SIG-M5 treated with dmso at 0.1 percent for 504 hours (cell line): ENCODE results near the gene COQ8A.
"Not testable (repeated sequence)": the region's sequence is repeated elsewhere in the genome, so short reads cannot be mapped to it uniquely, and the experiment has no call there.

Experiments used
- DNase-seq: peaks from one replicate; lab custom pipeline; 2025; ENCODE audit not compliant: unreplicated experiment; lab: John Stamatoyannopoulos, UW

The COQ8A gene

GRCh38 chr1:226951286-226952117 lies 11.4 kb downstream of the COQ8A start:
- no peak for DNase-seq

DNA sequence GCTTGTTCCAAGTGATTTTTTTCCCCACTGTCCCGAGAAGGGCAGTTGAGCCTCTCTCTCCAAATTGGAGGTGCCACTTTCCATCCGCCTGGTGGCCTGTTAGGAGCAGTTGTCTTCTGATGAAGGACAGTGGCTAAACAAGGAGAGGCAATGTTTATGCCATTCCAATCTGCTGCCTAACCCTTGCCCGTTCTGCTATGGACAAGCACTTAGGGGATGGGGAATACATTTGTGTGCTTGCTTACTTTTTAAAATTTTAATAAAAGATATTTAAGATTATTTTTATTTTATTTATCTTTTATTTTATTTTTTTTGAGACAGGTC lies 12.0 kb downstream of the COQ8A start:
- no peak for DNase-seq

DNA sequence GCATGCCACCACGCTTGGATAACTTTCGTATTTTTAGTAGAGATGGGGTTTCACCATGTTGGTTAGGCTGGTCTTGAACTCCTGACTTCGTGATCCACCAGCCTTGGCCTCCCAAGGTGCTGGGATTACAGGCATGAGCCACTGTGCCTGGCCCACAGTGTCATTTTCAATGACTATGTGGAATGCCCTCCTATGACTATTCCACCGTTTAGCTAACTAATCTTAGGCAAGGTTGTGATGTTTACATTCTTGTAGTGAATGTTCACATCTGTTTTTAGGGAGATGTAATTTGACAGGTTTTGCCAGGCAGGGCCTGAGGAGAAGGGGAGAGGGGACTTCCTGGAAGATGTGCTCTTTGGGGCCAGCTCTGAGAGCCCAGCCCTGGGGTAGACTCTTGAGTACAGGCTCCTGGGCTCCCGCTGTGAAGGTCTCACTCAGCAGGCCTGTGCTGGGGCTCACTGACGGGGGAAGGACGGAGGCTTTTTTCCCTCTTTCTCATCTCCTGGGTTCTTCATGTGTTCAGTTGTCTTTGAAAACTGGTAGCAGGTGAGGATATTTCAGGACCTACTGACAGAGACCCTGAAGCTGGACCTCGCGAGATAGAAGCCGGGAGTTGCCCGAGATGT lies 13.2 kb downstream of the COQ8A start:
- no peak for DNase-seq

DNA sequence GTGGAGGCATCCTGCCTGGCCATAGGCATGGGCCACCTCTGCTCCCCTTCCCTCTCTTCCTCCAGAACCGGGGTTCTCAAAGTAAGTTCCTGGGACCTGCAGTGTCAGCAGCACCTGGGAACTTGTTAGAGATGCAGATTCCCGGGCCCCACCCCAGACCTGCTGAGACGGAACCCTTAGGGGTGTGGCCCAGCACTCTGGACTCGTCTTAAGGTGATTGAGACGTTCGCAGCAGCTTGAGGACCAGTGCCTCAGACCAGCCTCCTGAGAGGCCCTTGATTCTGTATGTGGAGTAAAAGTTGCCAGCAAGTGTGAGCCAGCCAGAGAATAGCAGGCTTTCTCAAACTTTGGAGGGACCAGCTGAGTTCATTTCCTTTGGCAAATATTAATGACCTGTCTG lies 14.2 kb downstream of the COQ8A start:
- no peak for DNase-seq

DNA sequence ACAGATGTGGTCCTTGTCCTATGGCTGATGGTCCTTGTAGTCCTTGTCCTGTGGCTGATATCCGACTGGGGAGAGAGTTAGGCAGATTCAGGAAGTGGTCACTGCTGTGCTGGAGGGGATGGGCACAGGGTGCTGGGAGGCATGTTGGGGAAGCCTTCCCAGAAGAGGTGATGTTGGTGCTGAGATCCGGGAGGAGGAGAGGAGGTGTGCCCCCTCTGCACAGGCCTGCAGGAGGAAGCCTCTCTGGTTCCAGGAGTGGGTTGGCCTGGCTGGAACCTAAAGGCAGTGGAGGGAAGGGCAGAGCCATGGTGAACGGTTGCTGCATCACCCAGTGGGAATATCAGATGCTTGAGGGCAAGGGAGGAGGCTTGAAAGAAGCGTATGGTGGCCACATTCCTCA lies 14.7 kb downstream of the COQ8A start:
- no peak for DNase-seq

DNA sequence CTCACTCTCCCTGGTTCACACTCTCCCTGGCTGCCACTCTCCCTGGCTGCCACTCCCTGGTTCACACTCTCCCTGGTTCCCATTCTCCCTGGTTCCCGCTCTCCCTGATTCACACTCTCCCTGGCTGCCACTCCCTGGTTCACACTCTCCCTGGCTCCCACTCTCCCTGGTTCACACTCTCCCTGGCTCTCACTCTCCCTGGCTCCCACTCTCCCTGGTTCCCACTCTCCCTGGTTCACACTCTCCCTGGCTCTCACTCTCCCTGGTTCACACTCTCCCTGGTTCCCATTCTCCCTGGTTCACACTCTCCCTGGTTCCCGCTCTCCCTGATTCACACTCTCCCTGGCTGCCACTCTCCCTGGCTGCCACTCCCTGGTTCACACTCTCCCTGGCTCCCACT lies 15.8 kb downstream of the COQ8A start:
- not testable (repeated sequence) for DNase-seq

GRCh38 chr1:226956942-226957713 lies 17.0 kb downstream of the COQ8A start:
- DNase-seq, result no peak

- DNase-seq, result no peak
These were observed 17.6 kb downstream of the COQ8A start for GRCh38 chr1:226957714-226958113.

DNA sequence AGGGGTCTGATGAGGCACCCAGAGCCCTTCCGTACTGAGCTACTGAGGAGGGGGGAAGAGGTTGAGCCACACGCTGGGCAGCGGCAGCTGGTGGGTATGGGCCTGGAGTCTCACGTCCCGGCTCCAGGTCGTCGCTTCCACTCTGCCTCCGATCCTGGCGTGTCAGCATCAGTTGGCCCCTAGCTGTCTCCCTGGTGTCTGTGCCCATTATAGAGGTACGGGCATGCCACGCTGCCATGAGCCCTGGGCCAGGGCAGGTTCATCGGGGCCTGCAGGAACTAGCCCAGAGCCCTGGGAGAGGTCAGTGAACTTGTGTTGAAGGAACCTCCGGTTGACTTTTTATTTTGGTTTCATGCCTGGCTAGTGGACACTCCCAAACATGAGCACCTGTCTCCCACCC lies 18.2 kb downstream of the COQ8A start:
- DNase-seq, result no peak

DNA sequence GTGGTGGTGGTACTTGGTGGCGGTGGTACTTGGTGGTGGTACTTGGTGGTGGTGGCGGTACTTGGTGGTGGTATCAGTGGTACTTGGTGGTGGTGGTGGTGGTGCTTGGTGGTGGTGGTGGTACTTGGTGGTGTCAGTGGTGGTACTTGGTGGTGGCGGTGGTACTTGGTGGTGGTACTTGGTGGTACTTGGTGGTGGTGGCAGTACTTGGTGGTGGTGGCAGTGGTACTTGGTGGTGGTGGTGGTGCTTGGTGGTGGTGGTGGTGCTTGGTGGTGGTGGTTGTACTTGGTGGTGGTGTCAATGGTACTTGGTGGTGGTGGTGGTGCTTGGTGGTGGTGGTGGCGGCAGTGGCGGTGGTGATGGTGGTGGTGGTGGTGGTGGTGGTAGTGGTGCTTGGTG lies 20.2 kb downstream of the COQ8A start:
- no peak for DNase-seq

- DNase-seq, result no peak
These were observed 21.1 kb downstream of the COQ8A start for GRCh38 chr1:226960944-226961765.

GRCh38 chr1:226962421-226963391 lies 22.6 kb downstream of the COQ8A start:
- DNase-seq, result no peak

DNA sequence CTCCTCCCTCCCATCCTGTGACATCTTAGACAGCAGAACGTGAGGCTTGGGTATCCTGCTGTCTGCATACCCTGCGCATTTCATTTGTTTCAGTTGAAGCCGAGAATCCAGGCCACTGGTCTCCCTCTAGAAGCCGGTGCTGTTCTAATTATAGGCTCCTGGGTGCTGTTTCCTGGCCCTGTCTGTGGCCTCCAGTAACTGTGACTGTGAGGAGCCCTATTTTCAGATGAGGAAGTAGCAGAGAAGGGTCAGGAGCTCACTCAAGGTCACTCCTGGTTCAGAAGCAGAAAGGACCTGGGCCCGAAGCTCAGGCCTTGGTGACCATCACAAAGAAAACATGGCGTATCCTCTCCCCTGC lies 24.0 kb downstream of the COQ8A start:
- DNase-seq, result peak; percentile 77

- DNase-seq, result no peak
These were observed 24.8 kb downstream of the COQ8A start for GRCh38 chr1:226964611-226965486.

- no peak for DNase-seq
These were observed 25.7 kb downstream of the COQ8A start for GRCh38 chr1:226965581-226966440.

GRCh38 chr1:226966683-226967082 lies 26.6 kb downstream of the COQ8A start:
- DNase-seq, result no peak

GRCh38 chr1:226967665-226968064 lies 27.6 kb downstream of the COQ8A start:
- no peak for DNase-seq

DNA sequence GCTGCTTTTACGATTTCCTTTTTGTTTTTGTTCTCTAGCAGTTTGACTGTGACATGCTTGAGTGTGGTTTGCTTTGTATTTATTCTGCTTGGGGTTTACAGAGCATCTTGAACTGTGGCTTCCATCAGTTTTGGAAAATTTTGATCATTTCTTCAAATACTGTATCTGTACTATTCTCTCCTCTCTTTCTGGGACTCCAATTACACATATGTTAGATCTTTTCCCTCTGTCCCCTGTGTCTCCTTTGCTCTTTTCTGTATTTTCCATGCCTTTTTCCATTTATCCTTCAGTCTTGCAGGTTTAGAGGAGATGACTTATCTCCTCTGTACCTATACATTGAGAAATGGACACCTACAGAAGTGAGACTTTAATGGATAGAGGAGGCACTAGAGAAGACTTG lies 31.7 kb downstream of the COQ8A start:
- no peak for DNase-seq
